MM.1S (cell line): ENCODE results near the gene COPG2.

ENCODE experiments used
- DNase-seq: peaks from one replicate; pipeline ENCODE4 v3.0.0-alpha.2; 2015
- H2AFZ ChIP-seq: fragments of 300-600 bp; sonication (generic); 2 replicates; pipeline ENCODE4 v1.6.0; 2016; ENCODE audit warnings: antibody characterized with exemption, low read length
- H3F3A ChIP-seq: fragments of 300-600 bp; sonication (generic); 2 replicates; pipeline ENCODE4 v1.6.1; 2016; ENCODE audit warnings: mild to moderate bottlenecking, antibody characterized with exemption, low read length, moderate library complexity, mixed read lengths; ENCODE audit not compliant: insufficient read depth
- H3K27ac ChIP-seq: fragments of 300-600 bp; sonication (generic); 2 replicates; pipeline ENCODE4 v1.5.1; 2016; ENCODE audit warnings: mild to moderate bottlenecking, low read length
- H3K27me3 ChIP-seq: fragments of 300-600 bp; sonication (generic); replicated peaks from 2 replicates; pipeline ENCODE4 v1.6.0; 2016; ENCODE audit warnings: low read length; ENCODE audit not compliant: insufficient read depth
- H3K36me3 ChIP-seq: fragments of 300-600 bp; sonication (generic); replicated peaks from 2 replicates; pipeline ENCODE4 v1.6.1; 2016; ENCODE audit warnings: mild to moderate bottlenecking, low read length, mixed read lengths; ENCODE audit not compliant: insufficient read depth
- H3K4me1 ChIP-seq: fragments of 300-600 bp; sonication (generic); 2 replicates; pipeline ENCODE4 v1.6.1; 2016; ENCODE audit warnings: low read length, mixed read lengths
- H3K4me2 ChIP-seq: fragments of 300-600 bp; sonication (generic); 2 replicates; pipeline ENCODE4 v1.6.0; 2016; ENCODE audit warnings: low read depth, low read length
- H3K4me3 ChIP-seq: fragments of 300-600 bp; sonication (generic); 2 replicates; pipeline ENCODE4 v1.5.1; 2016; ENCODE audit warnings: low read length, mixed read lengths
- H3K79me2 ChIP-seq: fragments of 300-600 bp; sonication (generic); 2 replicates; pipeline ENCODE4 v1.6.1; 2016; ENCODE audit warnings: mixed run types, low read length, mixed read lengths
- H3K9ac ChIP-seq: fragments of 300-600 bp; sonication (generic); 2 replicates; pipeline ENCODE4 v1.6.1; 2016; ENCODE audit warnings: low read length, mixed read lengths
- H3K9me2 ChIP-seq: fragments of 300-600 bp; sonication (generic); replicated peaks from 2 replicates; pipeline ENCODE4 v1.6.1; 2016; ENCODE audit warnings: mild to moderate bottlenecking, low read length, mixed read lengths; ENCODE audit not compliant: insufficient read depth
- H3K9me3 ChIP-seq: fragments of 300-600 bp; sonication (generic); replicated peaks from 2 replicates; pipeline ENCODE4 v1.6.1; 2016; ENCODE audit warnings: mild to moderate bottlenecking, low read length, mixed read lengths; ENCODE audit not compliant: insufficient read depth
- H4K20me1 ChIP-seq: fragments of 300-600 bp; sonication (generic); 2 replicates; pipeline ENCODE4 v1.6.1; 2016; ENCODE audit warnings: mild to moderate bottlenecking, low read length, moderate library complexity, mixed read lengths; ENCODE audit not compliant: insufficient read depth
- CTCF ChIP-seq: fragments of 300-600 bp; sonication (generic); IDR thresholded peaks from 2 replicates; pipeline ENCODE4 v1.5.1; 2016; ENCODE audit warnings: antibody characterized with exemption, low read length, mixed read lengths
- EZH2 ChIP-seq: fragments of 300-600 bp; sonication (generic); optimal IDR thresholded peaks from 2 replicates; pipeline ENCODE3; 2017; ENCODE audit warnings: low read depth, mild to moderate bottlenecking, antibody characterized with exemption, low read length, mixed read lengths
- EZH2phosphoT487 ChIP-seq: fragments of 300-600 bp; sonication (generic); IDR thresholded peaks from 2 replicates; pipeline ENCODE4 v1.6.1; 2018; ENCODE audit warnings: antibody characterized with exemption, low read length

COPG2 gene

GRCh38 chr7:130473876-130474275 lies 194.7 kb downstream of the COPG2 start:
- H3K4me1 ChIP-seq, result peaks cover 3% of the 10 kb centered on the region; the same call in 1 of the 2 replicates
- TF ChIP-seq EZH2 (no peak), EZH2phosphoT487 (no peak), CTCF (no peak)
- no peaks in the 10 kb centered on the region for H3K79me2 ChIP-seq
- H3K4me2 ChIP-seq, result no peak overlapping the region
- H3F3A ChIP-seq, result 0 out of 2 replicates have a peak, but pooled peaks cover 4% of the 10 kb centered on the region
- no peaks in the 10 kb centered on the region for H3K36me3 ChIP-seq
- H3K27ac ChIP-seq, result no peak overlapping the region
- no peak overlapping the region for H3K9ac ChIP-seq
- no peak for DNase-seq
- no peaks in the 10 kb centered on the region for H4K20me1 ChIP-seq
- H2AFZ ChIP-seq, result no peak overlapping the region
- no peaks in the 10 kb centered on the region for H3K9me3 ChIP-seq
- no peaks in the 10 kb centered on the region for H3K9me2 ChIP-seq
- no peak overlapping the region for H3K4me3 ChIP-seq
- H3K27me3 ChIP-seq, result no peaks in the 10 kb centered on the region

- Histone ChIP-seq H2AFZ (no peak overlapping the region), H3K4me2 (no peak overlapping the region), H3K9ac (no peak overlapping the region), H3F3A (0 out of 2 replicates have a peak, but pooled peaks cover 4% of the 10 kb centered on the region), H3K36me3 (no peaks in the 10 kb centered on the region), H3K4me1 (peaks cover 3% of the 10 kb centered on the region; the same call in 1 of the 2 replicates), H3K9me3 (no peaks in the 10 kb centered on the region), H3K4me3 (no peak overlapping the region), H3K9me2 (no peaks in the 10 kb centered on the region), H4K20me1 (no peaks in the 10 kb centered on the region), H3K27me3 (no peaks in the 10 kb centered on the region), H3K79me2 (no peaks in the 10 kb centered on the region), H3K27ac (no peak overlapping the region)
- TF ChIP-seq CTCF, result no peak
- no peak for TF ChIP-seq EZH2phosphoT487
- no peak for TF ChIP-seq EZH2
- DNase-seq, result no peak
Observed at GRCh38 chr7:130473289-130473688, 195.3 kb downstream of the COPG2 start.

- Histone ChIP-seq H3K79me2 (no peaks in the 10 kb centered on the region), H3K9me3 (no peaks in the 10 kb centered on the region), H2AFZ (no peak overlapping the region), H3K9ac (no peak overlapping the region), H3K4me1 (peaks cover 3% of the 10 kb centered on the region; the same call in 1 of the 2 replicates), H3K27ac (no peak overlapping the region), H3K36me3 (no peaks in the 10 kb centered on the region), H3F3A (0 out of 2 replicates have a peak, but pooled peaks cover 4% of the 10 kb centered on the region), H4K20me1 (no peaks in the 10 kb centered on the region), H3K27me3 (no peaks in the 10 kb centered on the region), H3K4me2 (no peak overlapping the region), H3K4me3 (no peak overlapping the region), H3K9me2 (no peaks in the 10 kb centered on the region)
- DNase-seq, result no peak
- no peak for TF ChIP-seq CTCF
- TF ChIP-seq EZH2, result no peak
- no peak for TF ChIP-seq EZH2phosphoT487
Observed at GRCh38 chr7:130471974-130472373, 196.6 kb downstream of the COPG2 start.
